Measurements from ENCODE around the gene KLF17.
"Not testable (repeated sequence)": the region's sequence is repeated elsewhere in the genome, so short reads cannot be mapped to it uniquely, and the experiment has no call there.

The KLF17 gene

GRCh38 chr1:44110916-44111315, 7.7 kb upstream of the KLF17 start:
- DNase-seq = no peak

GRCh38 chr1:44111861-44112260, 6.8 kb upstream of the KLF17 start:
- DNase-seq = no peak

- DNase-seq = no peak
Observed at GRCh38 chr1:44112486-44112885, 6.1 kb upstream of the KLF17 start.

GRCh38 chr1:44113095-44113609, 5.5 kb upstream of the KLF17 start:
- DNase-seq = no peak

- DNase-seq = no peak
Observed at GRCh38 chr1:44114098-44114497, 4.5 kb upstream of the KLF17 start.

- not testable (repeated sequence) for DNase-seq
Observed at GRCh38 chr1:44117272-44117671, 1.3 kb upstream of the KLF17 start.

- DNase-seq = no peak
Observed at GRCh38 chr1:44119525-44119924, 904 bp downstream of the KLF17 start.

GRCh38 chr1:44120398-44120949, 1.9 kb downstream of the KLF17 start:
- no peak for DNase-seq

- no peak for DNase-seq
Observed at GRCh38 chr1:44129616-44130500, 11.2 kb downstream of the KLF17 start.

- no peak for DNase-seq
Observed at GRCh38 chr1:44131411-44131810, 12.8 kb downstream of the KLF17 start.

- DNase-seq = no peak
Observed at GRCh38 chr1:44134071-44134920, 15.7 kb downstream of the KLF17 start.

- no peak for DNase-seq
Observed at GRCh38 chr1:44135886-44136285, 17.3 kb downstream of the KLF17 start.

GRCh38 chr1:44138239-44138638, 19.6 kb downstream of the KLF17 start:
- DNase-seq = no peak

- not testable (repeated sequence) for DNase-seq
Observed at GRCh38 chr1:44139565-44139964, 20.9 kb downstream of the KLF17 start.

- DNase-seq = no peak
Observed at GRCh38 chr1:44141531-44141930, 22.9 kb downstream of the KLF17 start, which contains the start of gene KLF18. Gene KLF18, minus strand, starts transcription at chr1:44141631. Its CDS starts 0 bp downstream, at chr1:44141631.

GRCh38 chr1:44144962-44145756, 26.5 kb downstream of the KLF17 start:
- no peak for DNase-seq

- no peak for DNase-seq
Observed at GRCh38 chr1:44146536-44147361, 28.1 kb downstream of the KLF17 start.

GRCh38 chr1:44147582-44147981, 29.0 kb downstream of the KLF17 start:
- DNase-seq = no peak

GRCh38 chr1:44151332-44151731, 32.7 kb downstream of the KLF17 start:
- DNase-seq = no peak

GRCh38 chr1:44151808-44152207, 33.2 kb downstream of the KLF17 start:
- DNase-seq = no peak

GRCh38 chr1:44152692-44153091, 34.1 kb downstream of the KLF17 start:
- no peak for DNase-seq

All from effector CD4-positive, alpha-beta T cell (primary cell).